Measurements from ENCODE around the gene C5orf46.

Gene C5orf46

DNA sequence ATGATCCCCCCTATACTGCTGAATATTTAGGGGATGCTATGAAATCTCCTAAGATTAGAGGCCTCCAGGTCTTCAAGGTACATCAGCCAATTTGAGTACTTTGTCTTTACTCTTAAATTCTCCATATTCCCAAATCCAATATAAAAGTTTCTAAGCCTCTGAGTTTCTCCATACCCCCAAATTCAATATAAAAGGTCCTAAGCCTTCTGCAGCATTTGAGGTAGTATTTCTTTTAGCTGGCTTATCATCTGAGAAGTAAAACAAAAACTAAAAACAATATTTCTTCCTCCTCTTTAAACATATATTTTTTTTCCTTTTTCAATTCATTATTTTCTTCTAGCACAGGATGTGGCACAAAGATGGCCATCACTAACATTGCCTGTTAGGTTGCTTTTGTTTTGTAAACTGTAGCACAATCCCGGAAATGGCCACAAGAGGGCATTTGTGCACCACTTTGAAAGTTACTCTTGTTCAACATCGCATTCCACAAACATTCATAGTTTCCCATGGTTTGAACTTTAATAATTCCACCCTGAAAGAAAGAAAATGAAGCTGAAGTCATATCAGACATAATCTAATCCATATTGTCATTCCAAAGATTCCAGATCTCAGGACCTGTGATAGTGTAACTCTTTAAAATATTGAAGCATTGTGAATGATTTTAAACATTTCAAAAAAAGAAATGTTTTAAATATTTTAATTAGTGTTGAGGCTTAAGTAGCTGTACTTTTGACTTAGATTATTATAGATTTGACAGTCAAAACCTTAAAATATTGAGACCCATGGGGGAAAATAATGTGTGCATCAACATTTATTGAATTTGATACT, 48.8 kb downstream of the C5orf46 start:
- peak; percentile 44 for DNase-seq

DNA sequence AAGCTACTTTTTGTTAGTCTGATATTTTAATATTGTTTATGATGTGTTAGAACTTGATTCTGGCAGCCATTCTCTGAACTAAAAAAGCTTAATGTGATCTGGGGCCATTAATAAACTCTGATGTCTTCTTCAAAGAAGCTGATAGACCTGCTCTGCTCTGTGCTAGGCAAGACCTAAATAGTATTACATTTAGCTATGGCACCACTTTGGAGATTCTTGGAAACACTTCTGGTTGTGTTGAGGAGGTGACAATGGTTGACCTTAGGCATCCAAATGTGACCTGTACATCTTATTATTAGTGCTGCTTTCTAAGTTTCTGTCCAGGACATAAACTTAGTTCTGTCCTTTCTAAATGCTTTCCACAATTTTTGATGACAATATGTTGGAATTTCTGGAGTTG, 49.5 kb downstream of the C5orf46 start:
- no peak for DNase-seq

DNA sequence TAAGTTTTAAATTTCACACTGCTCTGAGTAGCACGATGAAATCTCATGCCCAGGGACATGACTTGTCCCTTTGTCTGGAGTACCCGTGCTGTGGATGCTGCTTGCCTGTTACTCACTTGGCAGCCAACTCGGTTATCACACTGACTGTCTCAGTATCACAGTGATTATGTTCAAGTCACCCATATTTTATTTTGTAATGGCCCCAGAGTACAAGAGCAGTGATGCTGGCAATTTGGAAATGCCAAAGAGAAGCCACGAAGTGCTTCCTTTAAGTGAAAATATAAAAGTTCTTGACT, 50.6 kb downstream of the C5orf46 start:
- no peak for DNase-seq

DNA sequence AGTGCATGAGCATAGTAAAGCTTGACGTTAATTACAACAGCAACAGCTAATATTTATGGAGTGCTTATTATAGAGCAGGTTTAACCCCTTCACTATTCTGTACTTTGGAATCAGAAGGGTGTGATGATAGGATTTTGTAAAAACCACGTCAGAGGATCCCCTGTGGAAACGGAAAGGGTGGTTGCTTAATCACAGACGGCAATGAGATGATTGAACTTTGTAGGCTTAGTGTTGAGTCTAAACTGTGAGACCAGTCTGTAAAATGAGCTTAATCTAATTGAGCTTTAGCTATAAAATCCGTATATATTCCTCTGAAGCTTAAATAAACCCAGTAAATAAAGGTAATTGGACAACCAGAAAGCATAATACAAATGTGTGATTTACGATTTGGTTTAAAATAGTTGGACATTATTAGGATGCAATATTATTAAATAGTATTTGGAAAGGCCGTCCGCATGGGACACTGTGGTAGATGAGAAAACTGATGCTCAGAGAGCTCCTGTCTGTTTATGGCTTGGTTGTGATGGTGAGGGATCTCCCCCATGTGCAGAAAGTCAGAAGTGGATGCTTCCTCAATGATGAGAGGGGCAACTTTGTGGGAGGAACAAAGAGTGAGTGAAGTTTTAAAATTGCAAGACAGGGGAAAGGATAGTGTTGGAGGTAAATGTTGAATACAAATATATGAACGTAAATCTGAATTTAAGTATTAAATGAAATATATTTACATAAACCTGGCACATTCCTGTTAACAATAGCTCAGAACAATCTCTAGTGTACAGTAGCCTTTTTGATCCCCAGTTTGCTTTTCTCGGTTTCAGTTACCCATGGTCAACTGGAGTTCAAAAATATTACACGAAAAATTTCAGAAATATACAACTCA, 51.2 kb downstream of the C5orf46 start:
- DNase-seq: no peak

DNA sequence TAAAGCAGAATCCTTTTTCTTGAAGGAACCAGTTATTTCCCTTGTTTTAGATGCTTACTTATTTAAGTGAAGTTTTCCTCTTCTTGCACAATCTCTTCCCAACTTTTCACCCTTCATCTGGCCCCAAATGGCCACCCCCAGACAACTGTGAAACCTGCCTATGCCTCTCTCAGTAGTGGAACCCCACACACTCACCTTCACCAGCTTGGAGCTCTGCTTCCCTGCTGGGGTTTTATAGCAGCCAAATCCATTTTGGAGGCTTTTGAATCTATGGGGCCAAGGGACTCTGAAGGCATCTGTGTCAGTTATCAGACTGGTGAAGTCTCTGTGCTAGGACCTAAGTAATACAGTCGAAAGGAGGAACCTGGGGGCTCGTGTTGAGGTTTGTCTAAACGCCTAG, 52.0 kb downstream of the C5orf46 start:
- DNase-seq: no peak

DNA sequence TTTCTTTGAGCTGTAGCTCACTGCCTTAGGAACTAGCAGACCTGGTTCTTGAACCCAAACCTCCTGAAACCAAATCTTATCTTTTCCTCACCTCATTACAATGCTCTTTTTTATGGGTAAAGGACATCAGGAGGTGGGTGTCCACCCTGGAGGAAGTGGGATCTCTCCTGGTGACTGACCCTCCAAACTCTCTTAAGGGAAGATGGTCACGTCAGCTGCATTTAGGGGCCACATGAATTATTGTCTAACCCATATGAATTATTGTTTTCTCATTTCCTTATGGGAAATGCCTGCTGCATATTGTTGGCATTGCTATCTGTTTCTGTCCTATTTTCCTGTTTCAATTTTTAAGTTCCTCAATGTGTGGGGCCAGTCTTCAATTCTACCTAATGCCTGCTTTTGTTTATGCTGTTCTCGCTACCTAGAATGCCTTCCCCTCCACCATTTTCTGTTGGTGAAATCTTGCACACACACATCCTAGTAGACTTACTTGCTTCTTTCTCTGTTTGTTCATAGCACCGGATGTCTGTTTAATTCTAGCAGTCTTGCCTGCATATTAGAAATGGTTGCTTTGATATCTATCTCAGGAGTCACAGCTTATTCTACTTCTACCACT, 52.9 kb downstream of the C5orf46 start:
- DNase-seq: no peak

DNA sequence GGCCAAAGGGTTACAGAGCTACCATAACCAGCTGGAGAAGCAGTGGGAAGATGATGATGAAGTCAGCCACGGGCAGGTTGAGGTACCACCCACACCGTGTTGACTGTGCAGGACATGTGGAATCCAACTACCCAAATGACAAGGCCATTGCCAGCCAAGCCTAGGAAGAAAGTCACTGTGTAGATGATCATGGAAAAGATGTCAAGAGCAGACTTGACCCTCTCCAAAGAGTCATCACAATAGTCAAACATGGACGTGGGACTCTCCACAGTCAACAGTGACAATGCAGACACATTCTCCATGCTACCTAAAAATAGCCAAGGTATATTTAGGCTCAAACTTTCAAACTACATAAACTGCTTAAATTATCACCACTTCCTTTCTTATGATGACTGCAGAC, 54.0 kb downstream of the C5orf46 start:
- no peak for DNase-seq

DNA sequence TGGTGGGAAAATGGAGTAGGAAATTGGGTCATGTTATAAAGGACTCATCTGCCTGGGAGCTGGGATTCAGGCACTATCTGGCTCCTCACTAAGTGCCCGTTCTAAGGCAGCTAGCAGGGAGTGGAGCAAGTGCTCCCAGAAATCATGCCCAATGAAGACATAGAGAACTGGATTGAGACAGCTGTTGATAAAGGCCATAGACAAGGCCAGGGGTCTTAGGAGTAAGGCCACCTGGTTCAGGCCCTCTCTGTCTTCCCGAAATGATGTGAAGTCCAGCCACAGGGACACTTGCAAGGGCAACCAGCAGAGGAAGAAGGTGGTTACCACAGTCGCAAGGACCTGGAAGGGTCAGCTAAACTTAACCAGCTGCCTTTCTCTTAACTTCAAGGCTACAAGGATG, 54.8 kb downstream of the C5orf46 start:
- no peak for DNase-seq

DNA sequence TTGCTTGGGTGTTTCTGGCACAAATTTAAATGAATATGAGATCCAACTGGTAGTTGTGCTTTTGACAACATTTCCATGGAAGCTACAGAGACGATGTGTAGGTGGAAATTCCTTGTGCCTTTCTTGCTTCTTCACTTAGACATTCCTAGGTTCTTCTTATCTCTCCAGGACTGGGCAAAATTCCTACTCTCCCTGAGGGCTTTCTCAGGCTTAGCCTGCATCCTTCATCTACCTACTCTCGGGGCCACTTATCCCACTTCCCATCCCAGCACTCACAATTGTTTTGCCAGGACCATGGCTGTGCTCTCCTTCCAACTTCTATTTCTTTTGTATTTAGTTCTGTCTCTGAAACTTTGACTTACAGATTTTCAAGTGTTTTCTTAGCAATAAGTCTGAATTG, 57.1 kb downstream of the C5orf46 start:
- DNase-seq: no peak

DNA sequence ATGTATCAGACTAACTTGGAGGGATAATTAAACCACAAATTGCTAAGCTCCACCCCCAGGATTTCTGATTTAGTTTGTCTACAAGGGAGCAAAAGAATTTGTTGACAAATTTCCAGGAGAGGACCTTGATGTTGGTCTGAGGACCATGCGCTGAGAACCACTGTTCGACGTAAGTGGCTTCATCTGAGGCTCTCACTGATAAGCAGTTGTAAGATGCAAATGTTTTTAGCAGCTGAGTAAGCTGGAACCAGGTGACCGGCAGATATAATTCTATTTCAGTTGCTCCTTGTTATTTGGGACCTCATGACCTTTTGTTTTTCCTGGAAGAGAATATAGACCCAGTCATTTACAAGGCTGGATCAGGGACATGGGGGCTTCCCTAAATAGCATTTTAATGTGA, 60.7 kb downstream of the C5orf46 start:
- no peak for DNase-seq

DNA sequence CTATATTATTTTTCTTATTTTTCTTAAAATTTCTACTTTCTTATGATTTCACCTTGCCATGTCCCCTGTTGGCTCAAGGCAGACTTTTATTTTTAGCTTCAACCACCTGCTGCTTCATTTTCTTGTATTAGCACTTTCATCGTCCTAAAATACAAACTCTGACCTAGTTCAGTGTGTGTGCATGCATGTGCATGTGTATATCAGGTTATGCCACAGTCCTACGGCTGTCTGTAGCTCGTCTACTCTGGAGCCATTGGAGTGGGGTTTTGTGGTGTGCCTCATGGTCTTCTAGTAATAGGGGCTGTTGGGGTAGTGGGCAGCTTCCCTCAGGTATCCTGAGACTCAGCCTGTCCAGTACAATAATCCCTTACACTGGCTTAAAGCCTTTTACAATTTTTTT, 61.5 kb downstream of the C5orf46 start:
- no peak for DNase-seq

DNA sequence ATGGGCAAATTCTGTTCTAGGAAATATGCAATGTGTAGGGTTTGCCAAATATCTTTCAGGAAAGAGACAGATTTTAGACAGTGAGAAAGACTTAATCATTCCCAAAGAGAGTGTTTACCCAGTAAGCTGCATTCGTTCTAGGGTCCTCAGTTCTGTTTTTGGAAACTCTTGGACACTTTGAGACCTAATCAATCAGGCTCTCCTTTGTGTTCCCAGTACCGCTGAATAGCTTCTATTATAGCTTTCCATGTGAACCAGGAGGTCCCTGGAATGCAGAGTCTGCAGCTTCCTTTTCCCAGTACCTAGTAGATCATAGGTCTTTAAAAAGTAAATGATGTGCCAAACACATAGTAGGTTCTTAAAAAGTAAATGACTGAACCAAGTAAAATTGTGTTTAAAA, 63.5 kb downstream of the C5orf46 start:
- no peak for DNase-seq

All from activated gamma-delta T cell treated with Interleukin-2 at 50 U/mL for 16 hours (primary cell).